Heart right ventricle (tissue), 16 donors: ENCODE data around the gene FOXP4. TPM values are rescaled to one million over a fixed set of nuclear protein-coding genes. Genes with fewer than 3 reads are reported as not detected.

ENCODE experiments used
- ATAC-seq, 8 donors: fragments of 200-7000 bp; cut with Tn5 transposase; one replicate each; pipeline ENCODE4 v1.9.1; 2020; ENCODE audit warnings: mild to moderate bottlenecking in 8 of 8, moderate library complexity in 8 of 8, moderate number of reproducible peaks in 1 of 8
- DNase-seq, 2 donors: peaks; one replicate each; pipeline ENCODE4 v3.0.0-alpha.2; 2020
- H3K27ac ChIP-seq, 10 donors: fragments of 200-600 bp; sonication (generic) in 2 of 10; one replicate each; pipeline versions ENCODE4 v1.5.0 to v1.8.0; 2020 to 2022; ENCODE audit warnings: mild to moderate bottlenecking in 3 of 10
- H3K27me3 ChIP-seq, 7 donors: fragments of 200-600 bp; one replicate each; pipeline ENCODE4 v1.8.0; 2021 to 2022; ENCODE audit warnings: mild to moderate bottlenecking in 2 of 7
- H3K36me3 ChIP-seq, 9 donors: fragments of 200-600 bp; sonication (generic) in 1 of 9; one replicate each; pipeline versions ENCODE4 v1.5.0 to v1.8.0; 2020 to 2022; ENCODE audit warnings: mild to moderate bottlenecking in 2 of 9
- H3K4me1 ChIP-seq, 9 donors: fragments of 200-600 bp; sonication (generic) in 1 of 9; one replicate each; pipeline versions ENCODE4 v1.5.0 to v1.8.0; 2020 to 2022; ENCODE audit warnings: mild to moderate bottlenecking in 4 of 9
- H3K4me3 ChIP-seq, 10 donors: fragments of 200-600 bp; sonication (generic) in 2 of 10; one replicate each; pipeline versions ENCODE4 v1.5.0 to v1.8.0; 2020 to 2022; ENCODE audit warnings: mild to moderate bottlenecking in 7 of 10, moderate library complexity in 2 of 10
- H3K9me3 ChIP-seq, 11 donors: fragments of 200-600 bp in 10 of 11; sonication (generic) in 2 of 11; one replicate each; pipeline versions ENCODE4 v1.5.0 to v1.8.0; 2013 to 2022; ENCODE audit warnings: mild to moderate bottlenecking in 2 of 11, control low read depth in 1 of 11, moderate library complexity in 1 of 11
- CTCF ChIP-seq, 9 donors: fragments of 200-600 bp; sonication (generic) in 2 of 9; IDR thresholded peaks; one replicate each; pipeline versions ENCODE4 v1.5.0 to v1.8.0; 2021 to 2022; ENCODE audit warnings: antibody characterized with exemption in 9 of 9, mild to moderate bottlenecking in 5 of 9, moderate library complexity in 1 of 9
- WGBS, 2 donors: extraction: QIAGEN DNeasy Blood & Tissue Kit; methylation state at CpG; one replicate each; pipeline ENCODE4 v1.1.7; 2013; ENCODE audit warnings: inconsistent platforms in 1 of 2; 5-methylcytosine and 5-hydroxymethylcytosine counted together
- intact Hi-C, 10 donors: fragments of 100-400 bp; cut with DNase I; formaldehyde crosslinking; loops; one replicate each; pipeline versions ENCODE4 v1.11.1 to v1.14.2; 2022
- polyA plus RNA-seq, 2 donors: library from polyadenylated mRNA; stranded (reverse); fragments of 200-250 nt; gene quantifications; one replicate each; pipeline ENCODE4 v1.2.3, GENCODE V29; 2013
- total RNA-seq, 10 donors: library from RNA; stranded (reverse); fragmentation: NEBNext Ultra II Directional in 3 of 10; extraction: Animal tissue kit (Norgen Biotek cat#: 25700) in 3 of 10; gene quantifications; one replicate each; pipeline versions ENCODE4 v1.2.1 to v1.2.4, GENCODE V29; 2021 to 2023
- donor health status: Arrhythmogenic right ventricular cardiomyopathy.
- donor health status: ischemic (EF 13 %, LVEDD 7.1; RV severe dilation, severe dysfunction).
- donor health status: healthy with polysubstance abuse.
- donor health status: DM: no; HTN: yes; CAD: no.
- donor health status: DM: no; HTN: no; CAD: no.
- donor health status: ischemic (EF 25% LVEDD 6.9; RV normal size, moderate dysfunction).
- donor health status: ischemic (EF 25% LVEDD 5.7; RV mildly dilated, moderate dysfunction).
- donor health status: healthy.
- donor health status: DM: yes; HTN: yes; CAD: no.
- donor health status: Ischemic cardiomyopathy.
- donor health status: ischemic (EF 35%, LVEDD 5.7; RV mildly dilated, moderate dysfunction).
- donor health status: nonischemic (EF 11% LVEDD 7.7; RV severe dilation, severe dysfunction).
- donor health status: DM: yes; HTN: yes; CAD: no.
- donor health status: PGD.
- donor health status: ischemic (EF 29% LVEDD 5.4; RV normal size, mild dysfunction).
- donor health status: nonischemic (EF 23%, LVEDD 6.1; RV moderate dilation, normal function).

FOXP4 gene
- total and polyA plus RNA-seq, 12 donors = 8.9 to 18.0 (median 13.6) TPM

GRCh38 chr6:41551086-41551700 is 5.0 kb downstream of the FOXP4 start:
- Histone ChIP-seq H3K27ac (no peak overlapping the region), H3K9me3 (no peaks in the 10 kb centered on the region), H3K36me3 (peaks cover 0 to 9% (median 0%) of the 10 kb centered on the region in 9 donors), H3K4me3 (no peak overlapping the region), H3K27me3 (peaks cover 0 to 24% (median 14%) of the 10 kb centered on the region in 7 donors), H3K4me1 (peaks cover 10 to 52% (median 25%) of the 10 kb centered on the region in 9 donors)
- no peak for DNase-seq
- ATAC-seq = no peak
- WGBS, 2 donors = 81 to 92% methylated on average over 12 of the region's 12 CpGs
- TF ChIP-seq CTCF (IDR thresholded peaks at IDR 0.05) = no peak
- intact Hi-C loops = no loop called here

- H3K4me3 ChIP-seq = no peak overlapping the region
- 81 to 86% methylated on average over 9 of the region's 9 CpGs for WGBS, 2 donors
- H3K27me3 ChIP-seq = peaks cover 0 to 24% (median 14%) of the 10 kb centered on the region in 7 donors
- intact Hi-C loops = no loop called here
- no peak for TF ChIP-seq CTCF (IDR thresholded peaks at IDR 0.05)
- H3K9me3 ChIP-seq = no peaks in the 10 kb centered on the region
- H3K4me1 ChIP-seq = peaks cover 10 to 52% (median 25%) of the 10 kb centered on the region in 9 donors
- ATAC-seq (no peak), DNase-seq (no peak)
- no peak overlapping the region for H3K27ac ChIP-seq
- peaks cover 0 to 9% (median 0%) of the 10 kb centered on the region in 9 donors for H3K36me3 ChIP-seq
These were observed 5.7 kb downstream of the FOXP4 start for GRCh38 chr6:41551857-41552256.

GRCh38 chr6:41552723-41553122 is 6.5 kb downstream of the FOXP4 start:
- Histone ChIP-seq H3K4me3 (no peak overlapping the region), H3K9me3 (no peaks in the 10 kb centered on the region), H3K4me1 (peaks cover 6 to 45% (median 18%) of the 10 kb centered on the region in 9 donors), H3K36me3 (peaks cover 0 to 9% (median 0%) of the 10 kb centered on the region in 9 donors), H3K27me3 (peaks cover 0 to 21% (median 8%) of the 10 kb centered on the region in 7 donors), H3K27ac (no peak overlapping the region)
- no peak for DNase-seq
- intact Hi-C loops = no loop called here
- 80 to 86% methylated on average over 10 of the region's 10 CpGs for WGBS, 2 donors
- no peak for TF ChIP-seq CTCF (IDR thresholded peaks at IDR 0.05)
- ATAC-seq = no peak

- Histone ChIP-seq H3K27ac (no peak overlapping the region), H3K36me3 (peaks cover 0 to 9% (median 0%) of the 10 kb centered on the region in 9 donors), H3K4me1 (peaks cover 0 to 39% (median 10%) of the 10 kb centered on the region in 9 donors), H3K27me3 (peaks cover 0 to 14% (median 6%) of the 10 kb centered on the region in 7 donors), H3K4me3 (no peak overlapping the region), H3K9me3 (no peaks in the 10 kb centered on the region)
- 65 to 76% methylated on average over 1 of the region's 1 CpG for WGBS, 2 donors
- ATAC-seq = no peak
- intact Hi-C loops = no loop called here
- TF ChIP-seq CTCF (IDR thresholded peaks at IDR 0.05) = no peak
- DNase-seq = no peak
These were observed 7.3 kb downstream of the FOXP4 start for GRCh38 chr6:41553405-41553999.
